ENCODE measurements around the gene WDR47. TPM values are rescaled to one million over a fixed set of nuclear protein-coding genes. Genes with fewer than 3 reads are reported as not detected.
"Not testable (repeated sequence)": the region's sequence is repeated elsewhere in the genome, so short reads cannot be mapped to it uniquely, and the experiment has no call there.

WDR47 gene
- total and polyA plus RNA-seq, 8 donors = 3.7 to 16.9 (median 5.1) TPM

- no peak for TF ChIP-seq POLR2A (IDR thresholded peaks at IDR 0.05)
- H3K27ac ChIP-seq = peak overlapping the region in 2 of 5 donors; percentile 0 to 12
- no peaks in the 10 kb centered on the region for H3K27me3 ChIP-seq
- H3K36me3 ChIP-seq = peaks cover 6 to 39% (median 36%) of the 10 kb centered on the region in 4 donors
- no peak overlapping the region for H3K4me3 ChIP-seq
- DNase-seq = peak in 1 of 2 donors; percentile 49
- intact Hi-C loops (cut with DNase I; ENCODE audit: low total_unique reads) = no loop called here
- H3K9me3 ChIP-seq = no peaks in the 10 kb centered on the region
- H3K4me1 ChIP-seq = peaks cover 0 to 8% (median 0%) of the 10 kb centered on the region in 4 donors
- 41 to 64% (median 57%) methylated on average over 7 of the region's 7 CpGs for WGBS, 5 donors
Observed at GRCh38 chr1:109060707-109061106, 18.8 kb upstream of the WDR47 start.

GRCh38 chr1:109059026-109059425 is 17.1 kb upstream of the WDR47 start:
- no peaks in the 10 kb centered on the region for H3K9me3 ChIP-seq
- intact Hi-C loops (cut with DNase I; ENCODE audit: low total_unique reads) = no loop called here
- no peak overlapping the region for H3K27ac ChIP-seq
- TF ChIP-seq POLR2A (IDR thresholded peaks at IDR 0.05) (no peak), EP300 (IDR thresholded peaks at IDR 0.05) (no peak), POLR2AphosphoS5 (IDR thresholded peaks at IDR 0.05) (no peak), CTCF (IDR thresholded peaks at IDR 0.05) (no peak)
- DNase-seq = no peak
- H3K4me3 ChIP-seq = no peak overlapping the region
- no peaks in the 10 kb centered on the region for H3K27me3 ChIP-seq
- peaks cover 0 to 22% (median 19%) of the 10 kb centered on the region in 4 donors for H3K36me3 ChIP-seq
- H3K4me1 ChIP-seq = peaks cover 0 to 8% (median 0%) of the 10 kb centered on the region in 4 donors

GRCh38 chr1:109056064-109056463 is 14.2 kb upstream of the WDR47 start:
- 88 to 98% (median 90%) methylated on average over 3 of the region's 3 CpGs for WGBS, 5 donors
- no peaks in the 10 kb centered on the region for H3K9me3 ChIP-seq

GRCh38 chr1:109052145-109052544 is 10.2 kb upstream of the WDR47 start:
- DNase-seq; H3K36me3 ChIP-seq; H3K4me1 ChIP-seq; H3K9me3 ChIP-seq; H3K4me3 ChIP-seq; H3K27ac ChIP-seq; H3K27me3 ChIP-seq; intact Hi-C loops (cut with DNase I; ENCODE audit: low total_unique reads): not testable (repeated sequence)
- 86 to 98% (median 95%) methylated on average over 3 of the region's 3 CpGs for WGBS, 5 donors

More at GRCh38 chr1:109056064-109056463, 14.2 kb upstream of the WDR47 start:
- Histone ChIP-seq H3K36me3 (no peaks in the 10 kb centered on the region), H3K27me3 (no peaks in the 10 kb centered on the region), H3K27ac (no peak overlapping the region), H3K4me3 (no peak overlapping the region), H3K4me1 (peaks cover 0 to 8% (median 0%) of the 10 kb centered on the region in 4 donors)
- TF ChIP-seq POLR2A (IDR thresholded peaks at IDR 0.05) (no peak), POLR2AphosphoS5 (IDR thresholded peaks at IDR 0.05) (no peak), CTCF (IDR thresholded peaks at IDR 0.05) (no peak), EP300 (IDR thresholded peaks at IDR 0.05) (no peak)
- intact Hi-C loops (cut with DNase I; ENCODE audit: low total_unique reads) = no loop called here
- no peak for DNase-seq

- no peaks in the 10 kb centered on the region for H3K4me1 ChIP-seq
- no peak for DNase-seq
- no peaks in the 10 kb centered on the region for H3K36me3 ChIP-seq
- WGBS, 5 donors = 62 to 79% (median 68%) methylated on average over 7 of the region's 7 CpGs
- no peak overlapping the region for H3K27ac ChIP-seq
- H3K4me3 ChIP-seq = no peak overlapping the region
- intact Hi-C loops (cut with DNase I; ENCODE audit: low total_unique reads) = no loop called here
- H3K27me3 ChIP-seq = no peaks in the 10 kb centered on the region
- TF ChIP-seq CTCF (IDR thresholded peaks at IDR 0.05) = no peak
- no peak for TF ChIP-seq POLR2A (IDR thresholded peaks at IDR 0.05)
- TF ChIP-seq POLR2AphosphoS5 (IDR thresholded peaks at IDR 0.05) = no peak
- no peak for TF ChIP-seq EP300 (IDR thresholded peaks at IDR 0.05)
- no peaks in the 10 kb centered on the region for H3K9me3 ChIP-seq
Observed at GRCh38 chr1:109050228-109050995, 8.5 kb upstream of the WDR47 start.

All from stomach (tissue), 9 donors.